IMR-90 (cell line): ENCODE results near the gene ATP13A2. TPM values are rescaled to one million over a fixed set of nuclear protein-coding genes. Genes with fewer than 3 reads are reported as not detected.

Experiments used
- ATAC-seq: fragments of 200-7000 bp; cut with Tn5 transposase; 2 replicates; pipeline ENCODE4 v1.9.1; 2020; ENCODE audit warnings: low read depth, mild to moderate bottlenecking, moderate library complexity
- BruUV-seq: library from RNA; stranded (reverse); fragments of 400-500 nt; replicated peaks from 2 replicates; lab custom pipeline; 2021; lab: Mats Ljungman, UMichigan
- CTCF ChIA-PET: fragments of 300-600 bp; formaldehyde crosslinking; extraction: SDS; loops from one replicate; lab custom pipeline; 2021; ENCODE audit warnings: antibody characterized with exemption; lab: Yijun Ruan, JAX
- POLR2A ChIA-PET: fragments of 300-600 bp; sonication (Branson Sonifier 250); formaldehyde crosslinking; loops from one replicate; lab custom pipeline; 2022; ENCODE audit warnings: antibody characterized with exemption; ENCODE audit not compliant: unreplicated experiment; lab: Charles Lee
- DNase-seq: peaks from one replicate; pipeline ENCODE4 v3.0.0; 2013
- H2AFZ ChIP-seq: replicated peaks from 2 replicates; pipeline ENCODE3; 2013; ENCODE audit warnings: low read length, mild to moderate bottlenecking; ENCODE audit not compliant: poor library complexity
- H2AK5ac ChIP-seq: 2 replicates; pipeline ENCODE4 v1.6.1; 2013; ENCODE audit warnings: low read depth, low read length, inconsistent platforms
- H2AK9ac ChIP-seq: replicated peaks from 2 replicates; pipeline ENCODE3; 2013; ENCODE audit warnings: mild to moderate bottlenecking, low read depth, low read length, moderate library complexity; ENCODE audit not compliant: poor library complexity
- H2BK120ac ChIP-seq: 2 replicates; pipeline ENCODE4 v1.6.1; 2013; ENCODE audit warnings: low read depth, low read length, inconsistent platforms
- H2BK15ac ChIP-seq: 3 replicates; pipeline ENCODE4 v1.6.1; 2013; ENCODE audit warnings: low read depth, low read length, inconsistent platforms
- H2BK20ac ChIP-seq: 2 replicates; pipeline ENCODE4 v1.6.1; 2013; ENCODE audit warnings: low read depth, mild to moderate bottlenecking, inconsistent platforms, low read length, moderate library complexity
- H2BK5ac ChIP-seq: 2 replicates; pipeline ENCODE4 v1.6.1; 2013; ENCODE audit warnings: mild to moderate bottlenecking, low read depth, low read length, inconsistent platforms; ENCODE audit not compliant: poor library complexity, severe bottlenecking
- H3K14ac ChIP-seq: replicated peaks from 2 replicates; pipeline ENCODE4 v1.6.1; 2013; ENCODE audit warnings: low read depth, low read length, inconsistent platforms
- H3K18ac ChIP-seq: 2 replicates; pipeline ENCODE4 v1.6.1; 2013; ENCODE audit warnings: low read depth, low read length, control low read depth
- H3K23ac ChIP-seq: 2 replicates; pipeline ENCODE4 v1.6.1; 2013; ENCODE audit warnings: low read depth, low read length, inconsistent platforms
- H3K27ac ChIP-seq: 2 replicates; pipeline ENCODE4 v1.5.1; 2013; ENCODE audit warnings: mild to moderate bottlenecking, control low read depth, low read length; ENCODE audit not compliant: insufficient read depth
- H3K27me3 ChIP-seq: 2 replicates; pipeline ENCODE4 v1.6.1; 2013; ENCODE audit warnings: low read length; ENCODE audit not compliant: control insufficient read depth, insufficient read depth
- H3K36me3 ChIP-seq: 2 replicates; pipeline ENCODE4 v1.6.1; 2013; ENCODE audit warnings: low read length, mixed read lengths; ENCODE audit not compliant: control insufficient read depth, insufficient read depth
- H3K4ac ChIP-seq: 2 replicates; pipeline ENCODE4 v1.6.1; 2013; ENCODE audit warnings: low read depth, low read length, inconsistent platforms
- H3K4me1 ChIP-seq: 2 replicates; pipeline ENCODE4 v1.6.1; 2013; ENCODE audit warnings: low read length, mixed read lengths; ENCODE audit not compliant: control insufficient read depth, insufficient read depth
- H3K4me2 ChIP-seq: 2 replicates; pipeline ENCODE4 v1.6.1; 2013; ENCODE audit warnings: low read depth, mild to moderate bottlenecking, control low read depth, low read length, moderate library complexity
- H3K4me3 ChIP-seq: 2 replicates; pipeline ENCODE4 v1.5.1; 2013; ENCODE audit warnings: low read depth, mild to moderate bottlenecking, control low read depth, low read length, moderate library complexity; ENCODE audit not compliant: insufficient read depth
- H3K56ac ChIP-seq: 2 replicates; pipeline ENCODE4 v1.6.1; 2013; ENCODE audit warnings: low read length, inconsistent platforms; ENCODE audit not compliant: insufficient read depth; ENCODE audit errors: extremely low read depth
- H3K79me1 ChIP-seq, 2 experiments: 2 replicates each; pipeline ENCODE4 v1.6.1; 2013; ENCODE audit warnings: low read length in 2 of 2, inconsistent platforms in 1 of 2, low read depth in 1 of 2
- H3K9ac ChIP-seq: 2 replicates; pipeline ENCODE4 v1.6.1; 2013; ENCODE audit warnings: low read depth, low read length, control low read depth
- H3K9me1 ChIP-seq: 2 replicates; pipeline ENCODE4 v1.6.1; 2013; ENCODE audit warnings: low read length, inconsistent platforms; ENCODE audit not compliant: insufficient read depth
- H3K9me3 ChIP-seq: 2 replicates; pipeline ENCODE4 v1.6.1; 2013; ENCODE audit warnings: low read length; ENCODE audit not compliant: control insufficient read depth, insufficient read depth
- H4K20me1 ChIP-seq: 2 replicates; pipeline ENCODE4 v1.6.1; 2013; ENCODE audit warnings: low read length, inconsistent platforms; ENCODE audit not compliant: insufficient read depth
- H4K5ac ChIP-seq: 2 replicates; pipeline ENCODE4 v1.6.1; 2013; ENCODE audit warnings: mild to moderate bottlenecking, low read depth, low read length, control low read depth
- H4K8ac ChIP-seq, 2 experiments: 2 replicates each; pipeline ENCODE4 v1.6.1; 2013; ENCODE audit warnings: low read depth in 2 of 2, low read length in 2 of 2, control low read depth in 1 of 2, inconsistent platforms in 1 of 2
- H4K91ac ChIP-seq: 2 replicates; pipeline ENCODE4 v1.6.1; 2013; ENCODE audit warnings: low read depth, low read length, inconsistent platforms; ENCODE audit not compliant: insufficient read depth
- BHLHE40 ChIP-seq: fragments of 150-350 bp; IDR thresholded peaks from 2 replicates; pipeline ENCODE4 v1.6.1; 2016; ENCODE audit warnings: mild to moderate bottlenecking, low read depth, low read length
- CHD1 ChIP-seq: IDR thresholded peaks from 2 replicates; pipeline ENCODE4 v1.6.1; 2012; ENCODE audit warnings: low read depth, low read length, improper control_type of control experiment
- MAFK ChIP-seq: IDR thresholded peaks from 2 replicates; pipeline ENCODE4 v1.6.1; 2012; ENCODE audit warnings: low read depth, low read length, improper control_type of control experiment
- MAZ ChIP-seq: IDR thresholded peaks from 2 replicates; pipeline ENCODE4 v1.6.1; 2012; ENCODE audit warnings: low read depth, mild to moderate bottlenecking, low read length, improper control_type of control experiment, moderate library complexity, borderline replicate concordance
- MXI1 ChIP-seq: IDR thresholded peaks from 2 replicates; pipeline ENCODE4 v1.6.1; 2012; ENCODE audit warnings: low read depth, mild to moderate bottlenecking, low read length, moderate library complexity, borderline replicate concordance
- NFE2L2 ChIP-seq: fragments of 150-350 bp; IDR thresholded peaks from 2 replicates; pipeline ENCODE4 v1.6.1; 2016; ENCODE audit warnings: low read depth, mild to moderate bottlenecking, low read length
- POLR2A ChIP-seq: IDR thresholded peaks from 2 replicates; pipeline ENCODE4 v1.6.1; 2012; ENCODE audit warnings: mild to moderate bottlenecking, low read depth, low read length
- RAD21 ChIP-seq: IDR thresholded peaks from 2 replicates; pipeline ENCODE4 v1.6.1; 2012; ENCODE audit warnings: low read length, improper control_type of control experiment
- RCOR1 ChIP-seq: IDR thresholded peaks from 2 replicates; pipeline ENCODE4 v1.6.1; 2012; ENCODE audit warnings: mild to moderate bottlenecking, low read length, improper control_type of control experiment; ENCODE audit not compliant: insufficient replicate concordance
- RFX5 ChIP-seq: IDR thresholded peaks from 2 replicates; pipeline ENCODE4 v1.8.0; 2012; ENCODE audit warnings: low read depth, mild to moderate bottlenecking, low read length, moderate library complexity
- WGBS, 2 experiments: methylation state at CpG; one replicate each; pipeline versions ENCODE4 v1.1.5 to v1.1.7; 2013; ENCODE audit warnings: missing lambda C conversion rate in 2 of 2; ENCODE audit not compliant: insufficient read length in 1 of 2; ENCODE audit errors: extremely low coverage in 2 of 2; 5-methylcytosine and 5-hydroxymethylcytosine counted together
- dilution Hi-C: fragments of 300-500 bp; cut with HindIII; formaldehyde crosslinking; loops from one replicate; pipeline ENCODE4 v1.14.3; 2018; ENCODE audit warnings: low sequenced_read_pairs; ENCODE audit not compliant: unreplicated experiment
- in situ Hi-C: fragments of 300-500 bp; cut with MboI; formaldehyde crosslinking; loops from 3 replicates; pipeline ENCODE4 v1.14.3; 2019; ENCODE audit warnings: low sequenced_read_pairs, inconsistent platforms, mixed read lengths
- intact Hi-C: fragments of 100-400 bp; cut with micrococcal nuclease; formaldehyde crosslinking; loops from 2 replicates; pipeline ENCODE4 v1.10.0; 2022
- polyA plus RNA-seq, 3 experiments: library from polyadenylated mRNA; depleted of rRNA; stranded (reverse); fragments of >200 nt; gene quantifications; 2 replicates each; pipeline ENCODE4 v1.2.3, GENCODE V29; 2012; ENCODE audit warnings: low replicate concordance in 1 of 3
- total RNA-seq: library from RNA; depleted of rRNA; stranded (reverse); fragments of >200 nt; gene quantifications from 2 replicates; pipeline ENCODE4 v1.2.3, GENCODE V29; 2012

ATP13A2 gene
- total and polyA plus RNA-seq, 2 of the 4 experiments (the other 2 are of a cell fraction), result 5.7 to 18.9 TPM

GRCh38 chr1:17040135-17040534 lies 28.4 kb upstream of the ATP13A2 start:
- no peak overlapping the region for H4K8ac ChIP-seq
- H3K4ac ChIP-seq, result no peak overlapping the region
- no peaks in the 10 kb centered on the region for H3K4me1 ChIP-seq
- H3K56ac ChIP-seq, result no peak overlapping the region
- no peaks in the 10 kb centered on the region for H3K9me1 ChIP-seq
- no peak overlapping the region for H2BK15ac ChIP-seq
- no peak overlapping the region for H3K9ac ChIP-seq
- dilution Hi-C loops, result no loop called here
- H3K79me1 ChIP-seq, result peaks cover 21 to 26% of the 10 kb centered on the region in 2 experiments
- DNase-seq (no peak), ATAC-seq (no peak)
- WGBS, 2 experiments, result no CpG with 5 or more reads among the region's 1 CpG
- H2AK5ac ChIP-seq, result no peak overlapping the region
- H3K36me3 ChIP-seq, result peaks cover 30% of the 10 kb centered on the region
- no peak overlapping the region for H3K27ac ChIP-seq
- H4K91ac ChIP-seq, result no peak overlapping the region
- no peaks in the 10 kb centered on the region; the same call in 1 of the 2 replicates for H4K20me1 ChIP-seq
- no peak overlapping the region for H3K18ac ChIP-seq
- BruUV-seq, result no TSS peak
- H2BK120ac ChIP-seq, result no peak overlapping the region
- H3K4me3 ChIP-seq, result no peak overlapping the region
- no peak overlapping the region for H4K5ac ChIP-seq
- no peaks in the 10 kb centered on the region for H3K27me3 ChIP-seq
- H3K14ac ChIP-seq, result no peak overlapping the region
- no peak overlapping the region for H3K4me2 ChIP-seq
- intact Hi-C loops, result no loop called here
- no peaks in the 10 kb centered on the region for H3K9me3 ChIP-seq
- TF ChIP-seq RCOR1 (no peak), MXI1 (no peak), BHLHE40 (no peak), MAZ (no peak), MAFK (no peak), CHD1 (no peak), RAD21 (no peak), RFX5 (no peak), NFE2L2 (no peak), POLR2A (no peak)
- no peak overlapping the region for H2BK20ac ChIP-seq
- no peak overlapping the region for H2BK5ac ChIP-seq
- H2AFZ ChIP-seq, result no peak overlapping the region
- H3K23ac ChIP-seq, result no peak overlapping the region
- in situ Hi-C loops, result loop anchor here (25.0 kb wide), 1 partner anchor 428 kb away; the partner anchor contains the start of gene NBPF1
- no peak overlapping the region for H2AK9ac ChIP-seq
- CTCF ChIA-PET, result no interaction called here
- POLR2A ChIA-PET, result no interaction called here
